Mucosa of descending colon (tissue), 3 donors: ENCODE data around the gene PAX7. TPM values are rescaled to one million over a fixed set of nuclear protein-coding genes. Genes with fewer than 3 reads are reported as not detected.
A peak's percentile ranks its signal among the peaks of the same experiment; 100 is the strongest.

ENCODE experiments used
- ATAC-seq: fragments of 200-7000 bp; cut with Tn5 transposase; one replicate; pipeline ENCODE4 v1.9.1; 2020; ENCODE audit warnings: mild to moderate bottlenecking, moderate library complexity
- DNase-seq, 3 donors: peaks; one replicate each; pipeline ENCODE4 v3.0.0-alpha.2; 2020
- H3K36me3 ChIP-seq: fragments of 200-600 bp; one replicate; pipeline ENCODE4 v1.8.0; 2021; ENCODE audit warnings: low read depth, mild to moderate bottlenecking
- H3K4me1 ChIP-seq: fragments of 200-600 bp; one replicate; pipeline ENCODE4 v1.8.0; 2021; ENCODE audit warnings: low read depth, mild to moderate bottlenecking
- H3K4me3 ChIP-seq: fragments of 200-600 bp; one replicate; pipeline ENCODE4 v1.8.0; 2021; ENCODE audit warnings: mild to moderate bottlenecking
- H3K9me3 ChIP-seq: fragments of 200-600 bp; one replicate; pipeline ENCODE4 v1.8.0; 2021; ENCODE audit warnings: mild to moderate bottlenecking
- CTCF ChIP-seq: fragments of 200-600 bp; IDR thresholded peaks from one replicate; pipeline ENCODE4 v1.8.0; 2022; ENCODE audit warnings: antibody characterized with exemption, mild to moderate bottlenecking
- intact Hi-C, 2 donors: fragments of 100-400 bp; cut with DNase I in 1 of 2; cut with micrococcal nuclease in 1 of 2; formaldehyde crosslinking; loops; one replicate each; pipeline versions ENCODE4 v1.11.0 to v1.11.1; 2022; cut with DNase I, micrococcal nuclease
- total RNA-seq, 3 donors: library from RNA; stranded (reverse); fragmentation: NEBNext Ultra II Directional in 2 of 3; extraction: Animal tissue kit (Norgen Biotek cat#: 25700) in 2 of 3; gene quantifications; one replicate each; pipeline versions ENCODE4 v1.2.1 to v1.2.4, GENCODE V29; 2021 to 2023
- donor health status: DM: no; HTN: no; CAD: no; lungs with moderate emphysema.
- donor health status: DM: no; HTN: no; CAD: no.
- donor health status: DM: no; HTN: yes; CAD: no.

The PAX7 gene
- total RNA-seq, 3 donors from 2014 or later = not detected

GRCh38 chr1:18657506-18658201 lies 27.0 kb downstream of the PAX7 start:
- intact Hi-C loops = no loop called here
- Histone ChIP-seq H3K4me1 (no peaks in the 10 kb centered on the region), H3K9me3 (no peaks in the 10 kb centered on the region), H3K36me3 (no peaks in the 10 kb centered on the region), H3K4me3 (no peak overlapping the region)
- TF ChIP-seq CTCF = no peak
- DNase-seq (no peak), ATAC-seq (no peak)

GRCh38 chr1:18658831-18659230 lies 28.2 kb downstream of the PAX7 start:
- no peak for TF ChIP-seq CTCF
- Histone ChIP-seq H3K36me3 (no peaks in the 10 kb centered on the region), H3K9me3 (no peaks in the 10 kb centered on the region), H3K4me1 (no peaks in the 10 kb centered on the region), H3K4me3 (no peak overlapping the region)
- DNase-seq (no peak), ATAC-seq (no peak)
- intact Hi-C loops = no loop called here

- DNase-seq (no peak), ATAC-seq (peak; percentile 36)
- Histone ChIP-seq H3K4me3 (no peak overlapping the region), H3K9me3 (no peaks in the 10 kb centered on the region), H3K36me3 (no peaks in the 10 kb centered on the region), H3K4me1 (peaks cover 4% of the 10 kb centered on the region)
- TF ChIP-seq CTCF = no peak
- intact Hi-C loops = no loop called here
Observed at GRCh38 chr1:18661404-18662285, 31.0 kb downstream of the PAX7 start.

- Histone ChIP-seq H3K4me3 (no peak overlapping the region), H3K4me1 (peaks cover 6% of the 10 kb centered on the region), H3K36me3 (no peaks in the 10 kb centered on the region), H3K9me3 (no peaks in the 10 kb centered on the region)
- DNase-seq (no peak), ATAC-seq (no peak)
- intact Hi-C loops = no loop called here
- no peak for TF ChIP-seq CTCF
Observed at GRCh38 chr1:18662286-18662639, 31.6 kb downstream of the PAX7 start.

GRCh38 chr1:18666317-18666920 lies 35.8 kb downstream of the PAX7 start:
- Histone ChIP-seq H3K36me3 (no peaks in the 10 kb centered on the region), H3K4me1 (peaks cover 6% of the 10 kb centered on the region), H3K4me3 (no peak overlapping the region), H3K9me3 (no peaks in the 10 kb centered on the region)
- peak; percentile 61 for ATAC-seq
- TF ChIP-seq CTCF = no peak
- intact Hi-C loops = no loop called here
- DNase-seq = peak; percentile 48 to 64 (median 58)
